KMS-11 (cell line): ENCODE measurements around the gene SPCS3.
"Not testable (repeated sequence)": the region's sequence is repeated elsewhere in the genome, so short reads cannot be mapped to it uniquely, and the experiment has no call there.

Source experiments
- H2AFZ ChIP-seq: fragments of 200-600 bp; sonication (generic); 2 replicates; pipeline ENCODE4 v1.6.1; 2016; ENCODE audit warnings: antibody characterized with exemption, mixed run types, low read depth
- H3K27ac ChIP-seq: fragments of 200-600 bp; sonication (generic); 2 replicates; pipeline ENCODE4 v1.6.1; 2016; ENCODE audit warnings: mild to moderate bottlenecking, mixed run types
- H3K27me3 ChIP-seq: fragments of 200-600 bp; sonication (generic); 2 replicates; pipeline ENCODE4 v1.6.1; 2017; ENCODE audit warnings: mild to moderate bottlenecking, low read depth, mixed run types, moderate library complexity; ENCODE audit not compliant: insufficient read depth
- H3K36me3 ChIP-seq: fragments of 200-600 bp; sonication (generic); 2 replicates; pipeline ENCODE4 v1.6.1; 2017; ENCODE audit warnings: mild to moderate bottlenecking, mixed run types; ENCODE audit not compliant: insufficient read depth
- H3K4me1 ChIP-seq: fragments of 200-600 bp; sonication (generic); 2 replicates; pipeline ENCODE4 v1.6.1; 2016; ENCODE audit warnings: mild to moderate bottlenecking, low read depth, mixed run types; ENCODE audit not compliant: poor library complexity, severe bottlenecking
- H3K4me2 ChIP-seq: fragments of 200-600 bp; sonication (generic); 2 replicates; pipeline ENCODE4 v1.7.0; 2016; ENCODE audit warnings: mild to moderate bottlenecking, mixed run types
- H3K4me3 ChIP-seq: fragments of 200-600 bp; sonication (generic); IDR thresholded peaks from 2 replicates; pipeline ENCODE4 v1.6.1; 2017; ENCODE audit warnings: low read depth, low read length, mixed read lengths; ENCODE audit not compliant: insufficient read depth
- H3K79me2 ChIP-seq: fragments of 200-600 bp; sonication (generic); 2 replicates; pipeline ENCODE4 v1.6.1; 2016; ENCODE audit warnings: low read depth, mixed run types; ENCODE audit not compliant: insufficient read depth
- H3K9ac ChIP-seq: fragments of 200-600 bp; sonication (generic); 2 replicates; pipeline ENCODE4 v1.6.1; 2016; ENCODE audit warnings: mild to moderate bottlenecking, mixed run types
- H4K20me1 ChIP-seq: fragments of 200-600 bp; sonication (generic); 2 replicates; pipeline ENCODE4 v1.6.1; 2016; ENCODE audit warnings: mild to moderate bottlenecking, mixed run types; ENCODE audit not compliant: insufficient read depth
- CTCF ChIP-seq: fragments of 200-600 bp; sonication (generic); conservative IDR thresholded peaks from 2 replicates; pipeline ENCODE4 v1.6.1; 2017; ENCODE audit warnings: low read depth, mild to moderate bottlenecking, antibody characterized with exemption, low read length, moderate library complexity, mixed read lengths

SPCS3 gene

DNA sequence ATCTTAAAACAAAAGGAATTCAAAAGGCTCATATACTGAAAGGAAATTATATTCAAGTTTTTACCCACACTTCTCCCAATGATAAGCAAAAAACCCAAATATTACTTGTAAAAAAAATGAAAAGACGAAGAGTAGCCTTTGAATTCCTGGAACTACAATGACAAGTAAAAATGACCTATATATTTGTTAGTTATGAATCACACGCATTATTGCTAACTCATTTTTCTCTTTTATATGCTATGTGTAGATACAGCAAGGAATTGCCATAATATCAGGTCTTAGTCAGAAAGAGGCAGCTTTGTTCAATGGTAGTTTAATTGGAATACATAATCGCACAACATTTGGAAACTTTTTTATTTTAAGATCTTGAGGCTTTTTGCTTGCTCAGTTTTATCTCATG, 28.0 kb upstream of the SPCS3 start:
- H2AFZ ChIP-seq, result no peak overlapping the region
- H3K27me3 ChIP-seq, result no peaks in the 10 kb centered on the region
- no peaks in the 10 kb centered on the region for H4K20me1 ChIP-seq
- no peak overlapping the region for H3K4me3 ChIP-seq
- H3K4me1 ChIP-seq, result no peaks in the 10 kb centered on the region
- H3K27ac ChIP-seq, result no peak overlapping the region
- no peak for TF ChIP-seq CTCF
- no peak overlapping the region for H3K9ac ChIP-seq
- H3K4me2 ChIP-seq, result no peak overlapping the region
- H3K36me3 ChIP-seq, result no peaks in the 10 kb centered on the region
- no peaks in the 10 kb centered on the region for H3K79me2 ChIP-seq

DNA sequence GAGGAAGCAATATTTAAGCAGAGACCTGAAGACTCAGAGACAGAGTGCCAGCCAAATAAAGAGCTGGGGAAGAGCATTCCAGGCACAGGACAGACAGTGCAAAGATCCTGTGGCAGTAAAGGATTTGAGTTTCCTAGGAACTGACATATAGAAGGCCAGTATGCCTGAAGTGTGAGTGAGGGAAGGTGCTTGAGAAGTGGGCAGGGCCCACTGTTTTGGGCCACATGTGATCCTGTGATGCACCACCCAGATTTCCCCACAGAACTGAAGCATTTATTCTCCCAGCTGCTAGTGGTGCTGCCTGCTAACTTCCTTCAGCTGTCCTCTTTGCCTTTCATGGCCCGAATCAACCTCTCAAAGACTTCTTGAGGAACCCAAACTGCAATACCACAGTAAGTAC, 26.8 kb upstream of the SPCS3 start:
- no peak overlapping the region for H3K4me2 ChIP-seq
- no peaks in the 10 kb centered on the region for H4K20me1 ChIP-seq
- no peaks in the 10 kb centered on the region for H3K4me1 ChIP-seq
- H2AFZ ChIP-seq, result no peak overlapping the region
- H3K36me3 ChIP-seq, result no peaks in the 10 kb centered on the region
- H3K79me2 ChIP-seq, result no peaks in the 10 kb centered on the region
- no peak overlapping the region for H3K4me3 ChIP-seq
- no peaks in the 10 kb centered on the region for H3K27me3 ChIP-seq
- no peak overlapping the region for H3K9ac ChIP-seq
- H3K27ac ChIP-seq, result no peak overlapping the region
- TF ChIP-seq CTCF, result no peak

GRCh38 chr4:176293660-176294059, 26.1 kb upstream of the SPCS3 start:
- no peak overlapping the region for H3K9ac ChIP-seq
- no peak overlapping the region for H2AFZ ChIP-seq
- no peaks in the 10 kb centered on the region for H3K27me3 ChIP-seq
- H3K27ac ChIP-seq, result no peak overlapping the region
- H4K20me1 ChIP-seq, result no peaks in the 10 kb centered on the region
- no peak for TF ChIP-seq CTCF
- no peak overlapping the region for H3K4me2 ChIP-seq
- H3K36me3 ChIP-seq, result no peaks in the 10 kb centered on the region
- no peaks in the 10 kb centered on the region for H3K4me1 ChIP-seq
- no peak overlapping the region for H3K4me3 ChIP-seq
- H3K79me2 ChIP-seq, result no peaks in the 10 kb centered on the region

DNA sequence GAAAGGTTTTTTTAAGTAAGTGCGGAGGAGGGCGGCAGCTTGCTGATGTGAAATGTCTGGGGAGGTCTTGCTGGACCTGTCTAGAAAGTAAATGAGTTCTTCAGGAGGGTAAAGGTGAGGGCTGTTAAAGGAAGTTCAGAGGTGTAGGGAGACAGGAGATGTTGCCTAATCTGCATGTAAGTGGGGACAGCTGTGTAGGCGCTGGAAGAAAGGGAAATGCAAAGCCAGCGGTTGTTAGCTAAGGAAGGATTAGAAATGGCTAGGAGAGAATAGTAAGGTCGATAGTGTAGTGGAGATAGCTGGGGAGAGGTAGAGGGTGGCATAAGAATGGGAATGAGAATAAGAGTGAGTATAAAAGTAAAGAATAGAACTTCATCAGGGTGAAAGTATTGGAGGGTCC, 23.9 kb upstream of the SPCS3 start:
- H3K4me2 ChIP-seq, H3K79me2 ChIP-seq: not testable (repeated sequence)

DNA sequence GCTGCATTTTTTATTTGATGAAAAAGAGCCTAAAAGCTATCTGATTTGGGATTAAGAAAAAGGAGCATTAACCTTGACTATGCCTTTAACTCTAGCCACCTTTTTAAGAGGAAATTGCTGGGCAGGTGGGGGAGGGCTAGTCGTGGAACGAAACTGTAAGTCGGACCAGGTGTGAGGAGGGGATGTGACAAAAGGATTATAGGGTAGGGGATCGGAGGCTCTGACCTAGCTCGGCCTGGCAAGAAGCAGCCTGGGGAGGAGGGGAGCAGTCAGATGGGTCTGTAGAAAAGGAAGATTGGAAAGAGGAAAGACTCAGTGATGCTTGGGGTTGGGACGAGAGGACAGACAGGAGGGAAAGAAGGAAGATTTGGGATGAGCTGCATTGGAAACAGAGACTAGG, 21.1 kb upstream of the SPCS3 start:
- H3K27me3 ChIP-seq, result no peaks in the 10 kb centered on the region
- H4K20me1 ChIP-seq, result no peaks in the 10 kb centered on the region
- no peak for TF ChIP-seq CTCF
- no peaks in the 10 kb centered on the region for H3K36me3 ChIP-seq
- no peak overlapping the region for H3K27ac ChIP-seq
- H2AFZ ChIP-seq, result no peak overlapping the region
- H3K4me2 ChIP-seq, result no peak overlapping the region
- no peak overlapping the region for H3K9ac ChIP-seq
- no peak overlapping the region for H3K4me3 ChIP-seq
- no peaks in the 10 kb centered on the region for H3K4me1 ChIP-seq
- no peaks in the 10 kb centered on the region for H3K79me2 ChIP-seq

More for the DNA sequence above, 23.9 kb upstream of the SPCS3 start:
- H3K27ac ChIP-seq, H3K36me3 ChIP-seq, H3K4me3 ChIP-seq, H3K27me3 ChIP-seq, H2AFZ ChIP-seq, H3K9ac ChIP-seq, H3K4me1 ChIP-seq, H4K20me1 ChIP-seq: not testable (repeated sequence)
